Panc1 (cell line): ENCODE data around the gene KIFC3.

Source experiments
- CTCF ChIP-seq: fragments of 450-650 bp; IDR thresholded peaks from 2 replicates; pipeline ENCODE4 v1.5.1; 2017; ENCODE audit warnings: mild to moderate bottlenecking
- POLR2AphosphoS5 ChIP-seq: IDR thresholded peaks from 2 replicates; pipeline ENCODE4 v1.6.1; 2012; ENCODE audit warnings: mild to moderate bottlenecking, low read depth, low read length, moderate library complexity
- SIN3A ChIP-seq: IDR thresholded peaks from 2 replicates; pipeline ENCODE4 v1.6.1; 2012; ENCODE audit warnings: low read depth, mild to moderate bottlenecking, low read length, moderate library complexity, borderline replicate concordance; ENCODE audit not compliant: insufficient read depth
- TCF7L2 ChIP-seq: IDR thresholded peaks from 2 replicates; pipeline ENCODE4 v1.6.1; 2011; ENCODE audit warnings: mild to moderate bottlenecking, low read depth, low read length, inconsistent platforms

DNA sequence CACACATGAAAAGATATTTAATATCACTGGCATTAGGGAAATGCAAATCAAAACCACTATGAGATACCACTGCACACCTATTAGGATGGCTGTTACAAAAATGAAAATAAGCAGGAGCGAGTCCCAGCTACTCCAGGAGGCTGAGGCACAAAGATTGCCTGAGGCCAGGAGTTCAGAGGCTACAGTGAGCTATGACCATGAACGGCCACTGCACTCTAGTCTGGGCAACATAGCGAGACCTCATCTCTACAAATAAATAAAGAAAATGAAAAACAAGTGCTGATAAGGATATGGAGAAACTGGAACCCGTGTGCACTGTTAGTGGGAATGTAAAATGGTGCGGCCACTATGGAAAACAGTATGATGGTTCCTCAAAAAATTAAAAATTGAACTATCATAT lies 23.6 kb downstream of the KIFC3 start:
- TF ChIP-seq CTCF (no peak), POLR2AphosphoS5 (no peak), SIN3A (no peak), TCF7L2 (no peak)
